ENCODE data around the gene CCDC73. TPM values are rescaled to one million over a fixed set of nuclear protein-coding genes. Genes with fewer than 3 reads are reported as not detected.

Gene CCDC73
- total and polyA plus RNA-seq, 10 of the 15 experiments (the other 5 are each of a cell fraction or from before 2014, with no cell fraction given), result 0.05 to 0.57 (median 0.14) TPM

DNA sequence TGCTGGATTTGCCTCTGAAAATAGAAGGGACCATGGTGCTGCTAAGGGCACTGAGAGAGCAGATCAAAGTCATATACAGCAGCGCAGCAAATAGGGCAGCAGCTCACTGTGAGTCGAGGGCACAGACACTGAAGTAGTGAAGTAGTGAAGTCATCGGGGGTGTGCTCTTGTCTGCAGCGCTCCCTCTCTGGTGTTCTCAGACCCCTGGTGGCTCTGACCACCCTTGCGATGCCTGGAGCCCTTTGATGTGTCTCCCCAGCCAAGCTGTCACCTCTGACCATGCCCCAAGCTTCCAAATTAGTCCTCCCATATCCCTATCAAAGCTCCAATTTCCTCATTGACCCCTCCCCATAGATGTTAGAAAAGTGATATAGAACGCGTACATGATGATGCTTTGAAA is 238.6 kb downstream of the CCDC73 start:
- H3K27me3 ChIP-seq (replicated peaks in 1 of 2; ENCODE audit: control insufficient read depth in 2 of 2, insufficient read depth in 2 of 2, low read length in 1 of 2), result no peaks in the 10 kb centered on the region
- H3K79me2 ChIP-seq (ENCODE audit: control insufficient read depth, insufficient read depth, low read length), result no peaks in the 10 kb centered on the region
- ATAC-seq (no peak), FAIRE-seq (no peak), DNase-seq (ENCODE audit: low read depth, low spot score) (no peak)
- no peak overlapping the region for H3K27ac ChIP-seq (ENCODE audit: control insufficient read depth, insufficient read depth)
- no TSS peak for BruUV-seq (replicated peaks)
- H2AFZ ChIP-seq (ENCODE audit: control insufficient read depth, low read depth, low read length), result no peak overlapping the region
- no peak overlapping the region for H3K4me2 ChIP-seq (ENCODE audit: control insufficient read depth, insufficient read depth)
- ChIA-PET RAD21 (ENCODE audit: unreplicated experiment) (interaction anchor here (1.0 kb wide), 1 partner anchor 68 kb away, joined by 3 read pairs; no protein-coding TSS in a partner anchor), CTCF (no interaction called here), SMC1A (ENCODE audit: uncharacterized antibody, unreplicated experiment) (interaction anchor here (1.0 kb wide), 1 partner anchor 24 kb away, joined by 3 read pairs; no protein-coding TSS in a partner anchor), POLR2A (no interaction called here)
- WGBS (ENCODE audit: insufficient coverage, insufficient replicate concordance, low lambda C conversion rate, missing lambda C conversion rate), result 58% methylated on average over 7 of the region's 7 CpGs
- H3K4me1 ChIP-seq (ENCODE audit: control insufficient read depth, insufficient read depth, low read length), result no peaks in the 10 kb centered on the region
- intact Hi-C loops (cut with micrococcal nuclease; ENCODE audit: unreplicated experiment) (no loop called here), in situ Hi-C loops (cut with MboI) (no loop called here)
- H3K9ac ChIP-seq (ENCODE audit: control insufficient read depth, insufficient read depth, low read length), result no peak overlapping the region
- no peaks in the 10 kb centered on the region for H4K20me1 ChIP-seq (ENCODE audit: control insufficient read depth, insufficient read depth)
- no peak overlapping the region for H3K4me3 ChIP-seq
- TF ChIP-seq SREBF2 (IDR thresholded peaks at IDR 0.05; ENCODE audit: low read length), result no peak
- TF ChIP-seq CREB1 (IDR thresholded peaks at IDR 0.05; ENCODE audit: low read depth), result no peak
- TF ChIP-seq NR2F1 (conservative IDR thresholded peaks at IDR 0.05), result no peak
- no peak for TF ChIP-seq POLR2AphosphoS2 (IDR thresholded peaks at IDR 0.05; ENCODE audit: low read depth, low read length)
- no peak for TF ChIP-seq MXI1 (IDR thresholded peaks at IDR 0.05; ENCODE audit: low read depth, low read length)
- TF ChIP-seq SMAD5 (IDR thresholded peaks at IDR 0.05; ENCODE audit: low read depth), result no peak
- no peaks in the 10 kb centered on the region for H3K9me3 ChIP-seq (replicated peaks; ENCODE audit: control insufficient read depth, insufficient read depth, low read length)
- no peaks in the 10 kb centered on the region for H3K36me3 ChIP-seq (ENCODE audit: control insufficient read depth in 2 of 2, insufficient read depth in 2 of 2, low read length in 1 of 2)

GRCh38 chr11:32555091-32555490 is 239.4 kb downstream of the CCDC73 start:
- Histone ChIP-seq H3K9me3 (replicated peaks; ENCODE audit: control insufficient read depth, insufficient read depth, low read length) (no peaks in the 10 kb centered on the region), H3K4me1 (ENCODE audit: control insufficient read depth, insufficient read depth, low read length) (no peaks in the 10 kb centered on the region), H3K27ac (ENCODE audit: control insufficient read depth, insufficient read depth) (no peak overlapping the region), H3K36me3 (ENCODE audit: control insufficient read depth in 2 of 2, insufficient read depth in 2 of 2, low read length in 1 of 2) (no peaks in the 10 kb centered on the region), H4K20me1 (ENCODE audit: control insufficient read depth, insufficient read depth) (no peaks in the 10 kb centered on the region), H3K4me3 (no peak overlapping the region), H3K79me2 (ENCODE audit: control insufficient read depth, insufficient read depth, low read length) (no peaks in the 10 kb centered on the region), H2AFZ (ENCODE audit: control insufficient read depth, low read depth, low read length) (no peak overlapping the region), H3K9ac (ENCODE audit: control insufficient read depth, insufficient read depth, low read length) (no peak overlapping the region), H3K27me3 (replicated peaks in 1 of 2; ENCODE audit: control insufficient read depth in 2 of 2, insufficient read depth in 2 of 2, low read length in 1 of 2) (no peaks in the 10 kb centered on the region), H3K4me2 (ENCODE audit: control insufficient read depth, insufficient read depth) (no peak overlapping the region)
- ChIA-PET RAD21 (ENCODE audit: unreplicated experiment) (interaction anchor here (1.0 kb wide), 1 partner anchor 67 kb away, joined by 3 read pairs; no protein-coding TSS in a partner anchor), SMC1A (ENCODE audit: uncharacterized antibody, unreplicated experiment) (interaction anchor here (1.0 kb wide), 1 partner anchor 25 kb away, joined by 3 read pairs; no protein-coding TSS in a partner anchor), CTCF (no interaction called here), POLR2A (no interaction called here)
- in situ Hi-C loops (cut with MboI) (no loop called here), intact Hi-C loops (cut with micrococcal nuclease; ENCODE audit: unreplicated experiment) (no loop called here)
- DNase-seq (ENCODE audit: low read depth, low spot score), result no peak
- 11% methylated on average over 4 of the region's 4 CpGs for WGBS (ENCODE audit: insufficient coverage, insufficient replicate concordance, low lambda C conversion rate, missing lambda C conversion rate)
- no TSS peak for BruUV-seq (replicated peaks)
- ATAC-seq, result no peak
- FAIRE-seq, result no peak
- TF ChIP-seq ESRRA (IDR thresholded peaks at IDR 0.05; ENCODE audit: low read length), result no peak
- TF ChIP-seq CUX1 (IDR thresholded peaks at IDR 0.05; ENCODE audit: insufficient replicate concordance, low read depth, low read length), result no peak
- TF ChIP-seq CHD4 (IDR thresholded peaks at IDR 0.05), result no peak
- no peak for TF ChIP-seq SMC3 (IDR thresholded peaks at IDR 0.05; ENCODE audit: borderline replicate concordance, low read length)
- no peak for TF ChIP-seq RAD21 (IDR thresholded peaks at IDR 0.05; ENCODE audit: insufficient read depth, low read depth, low read length)
- TF ChIP-seq BHLHE40 (IDR thresholded peaks at IDR 0.05; ENCODE audit: borderline replicate concordance in 1 of 2, low read depth in 2 of 2, low read length in 1 of 2), result no peak
- no peak for TF ChIP-seq POU2F2 (IDR thresholded peaks at IDR 0.05; ENCODE audit: borderline replicate concordance, low read depth, low read length)
- TF ChIP-seq BRCA1 (IDR thresholded peaks at IDR 0.05; ENCODE audit: low read depth, low read length), result no peak
- no peak for TF ChIP-seq EZH2 (IDR thresholded peaks at IDR 0.05; ENCODE audit: borderline replicate concordance, control insufficient read depth, low read depth, low read length)

Measured in GM12878 (cell line).